Measurements from ENCODE around the gene NUDT14. TPM values are rescaled to one million over a fixed set of nuclear protein-coding genes. Genes with fewer than 3 reads are reported as not detected.

The NUDT14 gene
- total RNA-seq: 23.7 and 43.0 TPM in 2 replicates

GRCh38 chr14:105180592-105181548 lies at the start of gene NUDT14:
NUDT14 (minus strand) TSS chr14:105181312; CDS start chr14:105181209, 103 bp downstream.

GRCh38 chr14:105168496-105168978 lies 12.6 kb downstream of the NUDT14 start, which contains the start of gene JAG2:
JAG2 (minus strand) TSS chr14:105168776; CDS start chr14:105168420, 356 bp downstream.

Other genes with a start within 250 kb of the NUDT14 start
- 22.5 and 26.1 TPM in 2 replicates for gene AHNAK2, start 202.9 kb downstream of the NUDT14 start, total RNA-seq
- gene CLBA1, start 195.5 kb downstream of the NUDT14 start, total RNA-seq: 5.2 and 8.3 TPM in 2 replicates
- 20.5 and 22.7 TPM in 2 replicates for gene CDCA4, start 160.2 kb downstream of the NUDT14 start, total RNA-seq
- gene GPR132, start 115.9 kb downstream of the NUDT14 start, total RNA-seq: not detected in 2 replicates
- 0.53 and 0.58 TPM in 2 replicates for gene JAG2, start 12.5 kb downstream of the NUDT14 start, total RNA-seq
- 56.0 and 80.1 TPM in 2 replicates for gene BTBD6, start 67.2 kb upstream of the NUDT14 start, total RNA-seq
- gene BRF1, start 119.7 kb upstream of the NUDT14 start, total RNA-seq: 25.0 and 26.8 TPM in 2 replicates
- gene PACS2, start 133.4 kb upstream of the NUDT14 start, total RNA-seq: 46.4 and 47.1 TPM in 2 replicates
- gene TEX22, start 217.2 kb upstream of the NUDT14 start, total RNA-seq: 0.35 TPM in 1 of 2 replicates, not detected in the other
- gene MTA1, start 238.5 kb upstream of the NUDT14 start, total RNA-seq: 32.6 and 43.8 TPM in 2 replicates